HG03064 (cell line): ENCODE data around the gene ERV3-1.
"Not testable (repeated sequence)": the region's sequence is repeated elsewhere in the genome, so short reads cannot be mapped to it uniquely, and the experiment has no call there.

Experiments used
- ATAC-seq: cut with Tn5 transposase; IDR thresholded peaks from one replicate; pipeline ENCODE4 v1.9.1; 2021; ENCODE audit warnings: low read depth; ENCODE audit not compliant: unreplicated experiment

Gene ERV3-1

DNA sequence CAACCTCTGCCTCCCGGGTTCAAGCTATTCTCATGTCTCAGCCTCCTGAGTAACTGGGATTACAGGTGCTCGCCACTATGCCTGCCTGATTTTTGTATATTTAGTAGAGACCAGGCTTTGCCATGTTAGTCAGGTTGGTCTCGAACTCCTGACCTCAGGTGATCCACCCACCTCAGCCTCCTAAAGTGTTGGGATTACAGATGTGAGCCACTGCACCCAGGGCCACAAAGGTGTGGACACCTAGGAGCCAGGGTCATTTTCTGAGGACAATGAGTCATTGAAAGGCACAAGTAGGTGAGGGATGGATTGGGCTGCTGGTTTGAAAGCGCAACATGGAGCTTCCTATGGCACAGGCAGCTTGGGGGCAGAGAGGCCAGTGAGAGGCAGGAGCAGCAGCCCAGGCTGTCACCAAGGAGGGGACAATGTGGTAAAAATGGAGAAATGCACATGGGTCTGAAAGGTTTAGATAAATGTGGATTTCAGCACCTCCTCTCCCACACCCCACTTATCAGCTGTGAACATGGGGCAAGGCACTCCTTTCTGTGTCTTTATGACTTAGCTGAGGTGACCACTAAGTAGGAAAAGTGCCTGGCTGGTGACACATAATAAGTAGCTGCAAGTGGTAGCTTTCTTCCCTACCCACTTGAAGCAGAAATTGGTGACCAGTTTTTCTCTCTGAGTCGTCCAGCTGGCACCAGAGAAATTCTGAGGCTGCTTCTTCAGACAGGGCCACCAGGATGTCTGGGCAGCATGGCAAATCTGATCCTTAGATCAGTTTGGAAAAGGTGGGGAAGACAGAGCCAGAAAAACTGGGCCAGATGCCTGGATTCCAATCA, 61.6 kb downstream of the ERV3-1 start:
- ATAC-seq, result not testable (repeated sequence)
